Adrenal gland (tissue), 5 donors: Measurements from ENCODE around the gene HTR5A.

Experiments used
- CTCF ChIP-seq, 6 experiments: fragments of 450-650 bp in 4 of 6; fragments of 200-600 bp in 2 of 6; sonication (generic) in 1 of 6; IDR thresholded peaks; 1 replicate in 5 of 6; 2 replicates in 1 of 6; pipeline versions ENCODE4 v1.5.1 to v1.8.0; 2016 to 2021; ENCODE audit warnings: antibody characterized with exemption in 6 of 6, mild to moderate bottlenecking in 2 of 6, moderate library complexity in 1 of 6
- POLR2A ChIP-seq, 2 donors: fragments of 450-650 bp; IDR thresholded peaks; one replicate each; pipeline ENCODE4 v1.6.1; 2017; ENCODE audit warnings: antibody characterized with exemption in 2 of 2, mild to moderate bottlenecking in 2 of 2, moderate library complexity in 1 of 2
- donor health status: DM: no; HTN: no; CAD: no.

GRCh38 chr7:155051355-155051754, 18.8 kb upstream of the HTR5A start:
- no peak for TF ChIP-seq CTCF (IDR thresholded peaks at IDR 0.05)
- no peak for TF ChIP-seq POLR2A (IDR thresholded peaks at IDR 0.05)
